H1 (cell line): Measurements from ENCODE around the gene CLDN9. TPM values are rescaled to one million over a fixed set of nuclear protein-coding genes. Genes with fewer than 3 reads are reported as not detected.

Experiments
- BACH1 ChIP-seq: IDR thresholded peaks from 2 replicates; pipeline ENCODE4 v1.6.1; 2012; ENCODE audit warnings: low read length, improper control_type of control experiment
- BRCA1 ChIP-seq: IDR thresholded peaks from 2 replicates; pipeline ENCODE4 v1.6.1; 2012; ENCODE audit warnings: low read depth, low read length, improper control_type of control experiment
- CBX5 ChIP-seq: fragments of 300-800, 300-1000 bp; sonication (generic); IDR thresholded peaks from 2 replicates; pipeline ENCODE4 v1.7.1; 2016; ENCODE audit warnings: antibody characterized with exemption, low read length, low read depth
- CHD1 ChIP-seq: IDR thresholded peaks from 2 replicates; pipeline ENCODE4 v1.6.1; 2012; ENCODE audit warnings: low read depth, low read length, improper control_type of control experiment
- FOSL1 ChIP-seq: IDR thresholded peaks from 2 replicates; pipeline ENCODE4 v1.6.1; 2011; ENCODE audit warnings: mild to moderate bottlenecking, low read depth, low read length, moderate library complexity; ENCODE audit not compliant: insufficient read depth
- JUN ChIP-seq: IDR thresholded peaks from 2 replicates; pipeline ENCODE4 v1.6.1; 2011; ENCODE audit warnings: low read depth, mild to moderate bottlenecking, improper control_type of control experiment, low read length
- NANOG ChIP-seq: IDR thresholded peaks from 2 replicates; pipeline ENCODE4 v1.6.1; 2011; ENCODE audit warnings: low read length, low read depth, mild to moderate bottlenecking, inconsistent platforms; ENCODE audit not compliant: insufficient read depth, poor library complexity, severe bottlenecking
- PHF8 ChIP-seq: fragments of 200-600 bp; sonication (generic); conservative IDR thresholded peaks from 2 replicates; pipeline ENCODE4 v1.7.1; 2012; ENCODE audit warnings: low read depth, mild to moderate bottlenecking, inconsistent platforms, low read length, moderate library complexity
- RNF2 ChIP-seq: fragments of 200-900, 300-1000 bp; sonication (generic); IDR thresholded peaks from 2 replicates; pipeline ENCODE4 v1.7.1; 2016; ENCODE audit warnings: borderline replicate concordance, low read depth, mild to moderate bottlenecking, antibody characterized with exemption, low read length; ENCODE audit not compliant: poor library complexity, severe bottlenecking; ENCODE audit errors: missing control alignments
- SIN3A ChIP-seq, 2 experiments: IDR thresholded peaks in 1 of 2; conservative IDR thresholded peaks in 1 of 2; 2 replicates each; pipeline ENCODE4 v1.6.1; 2011 to 2012; ENCODE audit warnings: low read length in 2 of 2, improper control_type of control experiment in 1 of 2, low read depth in 1 of 2, mild to moderate bottlenecking in 1 of 2
- SIRT6 ChIP-seq: IDR thresholded peaks from one replicate; pipeline ENCODE4 v1.7.1; 2012; ENCODE audit warnings: low read length, inconsistent platforms
- TAF1 ChIP-seq: IDR thresholded peaks from 2 replicates; pipeline ENCODE4 v1.6.1; 2011; ENCODE audit warnings: mild to moderate bottlenecking, low read depth, low read length
- TBP ChIP-seq: IDR thresholded peaks from 2 replicates; pipeline ENCODE4 v1.6.1; 2011; ENCODE audit warnings: low read depth, low read length, improper control_type of control experiment
- TCF12 ChIP-seq: IDR thresholded peaks from 2 replicates; pipeline ENCODE4 v1.6.1; 2011; ENCODE audit warnings: low read depth, mild to moderate bottlenecking, low read length
- TEAD4 ChIP-seq: IDR thresholded peaks from 2 replicates; pipeline ENCODE4 v1.6.1; 2012; ENCODE audit warnings: low read depth, low read length, inconsistent platforms, mixed read lengths
- ZNF274 ChIP-seq: IDR thresholded peaks from 2 replicates; pipeline ENCODE4 v1.7.0; 2012; ENCODE audit warnings: low read length, borderline replicate concordance; ENCODE audit errors: extremely low read depth
- polyA plus RNA-seq, 7 experiments: library from polyadenylated mRNA; depleted of rRNA in 3 of 7; stranded (reverse) in 5 of 7; unstranded in 2 of 7; fragments of >200 nt in 5 of 7; fragments of 200-250 nt in 2 of 7; gene quantifications; 1 replicate in 5 of 7; 2 replicates in 1 of 7; 4 replicates in 1 of 7; pipeline versions ENCODE4 v1.2.1 to v1.2.3, GENCODE V29; 2011 to 2013; ENCODE audit warnings: missing spikeins in 2 of 7, mixed read lengths in 2 of 7
- total RNA-seq: library from RNA; stranded (reverse); fragmentation: NEBNext Ultra II Directional; extraction: Animal tissue kit (Norgen Biotek cat#: 25700); gene quantifications from 2 replicates; pipeline ENCODE4 v1.2.1, GENCODE V29; 2021
- TF ChIP-seq, protein P1 (sequence below): IDR thresholded peaks from 2 replicates; pipeline ENCODE4 v1.6.1; 2012; ENCODE audit warnings: inconsistent platforms

CLDN9 gene
- total and polyA plus RNA-seq, 2 of the 8 experiments (the other 6 are each of a cell fraction or from before 2014, with no cell fraction given), result 0.60 to 0.89 TPM

DNA sequence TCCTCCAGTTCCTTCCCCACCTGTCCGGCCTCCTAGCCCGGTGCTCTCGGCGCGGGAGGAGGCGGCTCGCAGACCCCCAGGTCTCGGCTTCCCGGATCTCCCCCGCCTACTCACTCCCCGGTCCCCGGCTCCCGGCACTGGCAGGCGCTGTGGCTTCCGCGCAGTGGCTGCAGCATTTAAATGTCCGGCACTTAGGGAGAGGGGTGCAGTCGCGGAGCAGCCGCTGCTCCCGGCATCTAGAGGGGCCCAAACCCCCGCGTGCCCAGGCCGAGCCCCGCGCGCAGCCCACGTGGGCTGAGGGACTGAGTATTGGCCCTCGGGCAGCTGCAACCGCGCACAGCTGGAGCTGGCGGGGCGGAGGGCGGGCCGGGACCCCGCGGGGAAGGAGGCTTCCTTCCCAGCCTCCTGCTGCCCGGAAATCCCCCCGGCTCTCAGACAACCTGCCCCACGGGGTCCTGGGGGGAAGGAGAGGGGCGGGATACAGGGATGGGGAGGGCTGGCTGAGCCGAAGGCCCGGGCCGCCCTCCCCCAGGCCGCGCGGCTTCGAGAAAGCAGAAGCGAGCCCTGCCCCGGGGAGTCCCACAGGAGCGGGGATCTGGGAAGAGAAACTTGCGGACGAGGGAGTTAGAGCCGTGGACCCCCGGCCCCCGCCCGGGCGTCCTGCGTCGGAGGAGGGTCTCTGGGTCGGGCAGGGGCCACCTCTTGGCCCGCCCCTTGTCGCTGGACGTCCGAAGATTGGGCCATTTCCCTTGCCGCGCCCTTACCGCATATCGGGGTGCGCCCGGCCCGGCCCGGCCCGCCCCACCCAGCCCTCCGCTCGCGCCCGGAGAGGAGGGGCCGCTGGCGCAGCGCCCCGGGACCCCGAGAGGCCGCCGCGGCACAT is 33.3 kb downstream of the CLDN9 start, which contains the start of gene MMP25 (continued):
- TF ChIP-seq, protein P1, sequence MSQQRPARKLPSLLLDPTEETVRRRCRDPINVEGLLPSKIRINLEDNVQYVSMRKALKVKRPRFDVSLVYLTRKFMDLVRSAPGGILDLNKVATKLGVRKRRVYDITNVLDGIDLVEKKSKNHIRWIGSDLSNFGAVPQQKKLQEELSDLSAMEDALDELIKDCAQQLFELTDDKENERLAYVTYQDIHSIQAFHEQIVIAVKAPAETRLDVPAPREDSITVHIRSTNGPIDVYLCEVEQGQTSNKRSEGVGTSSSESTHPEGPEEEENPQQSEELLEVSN, result no peak
- TF ChIP-seq FOSL1, result no peak
- TF ChIP-seq SIN3A (conservative IDR thresholded peaks at IDR 0.05 in 1 of 2, IDR thresholded peaks at IDR 0.05 in 1 of 2; ENCODE audit: low read depth in 1 of 2, low read length in 2 of 2), result peak in 1 of 2 experiments; percentile 38; a peak in 1 of 4 replicates
- no peak for TF ChIP-seq ZNF274
- 0 out of 2 replicates have a peak, but pooled peaks have one; percentile 29 for TF ChIP-seq TAF1
- no peak for TF ChIP-seq SIRT6
- peak; percentile 18; the same call in 1 of the 2 replicates for TF ChIP-seq TBP
- TF ChIP-seq BACH1, result peak; percentile 0; the same call in 1 of the 2 replicates
- TF ChIP-seq NANOG, result no peak
- no peak for TF ChIP-seq CBX5
- no peak for TF ChIP-seq BRCA1
- no peak for TF ChIP-seq JUN
- TF ChIP-seq CHD1, result no peak
- peak; percentile 37; the same call in 1 of the 2 replicates for TF ChIP-seq PHF8
- TF ChIP-seq RNF2, result no peak
- TF ChIP-seq TCF12, result no peak
- no peak for TF ChIP-seq TEAD4
